Breast epithelium (tissue), 3 donors: ENCODE measurements around the gene SMIM24.

Experiments
- CTCF ChIP-seq, 3 donors: fragments of 450-650 bp; IDR thresholded peaks; one replicate each; pipeline ENCODE4 v1.5.1; 2016 to 2017; ENCODE audit warnings: antibody characterized with exemption in 3 of 3, mild to moderate bottlenecking in 3 of 3, moderate library complexity in 3 of 3
- POLR2AphosphoS5 ChIP-seq, 3 donors: sonication (generic); formaldehyde crosslinking; IDR thresholded peaks; one replicate each; pipeline ENCODE4 v1.6.1; 2017; ENCODE audit warnings: antibody characterized with exemption in 3 of 3

DNA sequence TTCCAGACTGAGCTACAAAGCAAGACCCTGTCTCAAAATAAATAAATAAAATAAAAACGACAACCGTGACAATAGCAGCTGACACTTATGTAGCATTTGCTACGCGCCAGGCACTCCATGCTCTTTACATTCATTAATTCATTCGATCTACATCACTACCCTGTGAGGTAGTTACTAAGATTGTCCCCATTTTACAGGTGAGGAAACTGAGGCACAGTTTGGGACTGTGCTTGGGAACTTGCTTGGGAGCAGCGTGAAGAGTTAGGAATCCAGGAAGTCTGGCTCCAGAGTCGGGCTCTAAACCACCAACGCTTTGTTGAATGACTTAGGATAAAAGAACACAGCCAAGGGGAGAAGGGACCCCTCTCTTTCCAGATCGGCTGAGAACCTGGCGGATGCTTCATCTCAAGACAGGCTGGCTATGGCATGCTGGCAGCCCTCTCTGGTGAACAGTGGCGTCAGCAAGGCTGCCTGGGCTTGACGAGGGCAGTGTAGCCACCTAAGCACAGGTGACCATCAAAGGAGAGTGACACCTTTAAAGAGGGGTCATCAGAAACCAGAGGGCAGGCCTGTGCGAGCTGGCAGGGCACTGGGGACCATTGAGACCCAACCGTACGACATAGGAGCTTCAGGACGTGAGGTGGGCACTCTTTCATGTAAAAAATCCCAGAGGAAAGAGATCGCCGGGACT lies 19.6 kb upstream of the SMIM24 start:
- TF ChIP-seq CTCF (IDR thresholded peaks at IDR 0.05) (no peak), POLR2AphosphoS5 (IDR thresholded peaks at IDR 0.05) (no peak)
